ENCODE results near the gene KNDC1. TPM values are rescaled to one million over a fixed set of nuclear protein-coding genes. Genes with fewer than 3 reads are reported as not detected.

The KNDC1 gene
- total and polyA plus RNA-seq, 2 donors (not counting 3 experiments of a cell fraction or from before 2014, with no cell fraction given) = not detected

- H3K27me3 ChIP-seq (ENCODE audit: control insufficient read depth in 2 of 2, insufficient read depth in 2 of 2, low read length in 2 of 2) = peaks cover 28 to 43% of the 10 kb centered on the region in 2 experiments
- H3K4me2 ChIP-seq (ENCODE audit: insufficient read depth, low read length) = no peak within 1 kb of the TSS
- DNase-seq (ENCODE audit: low read depth, low spot score) (no peak), FAIRE-seq (no peak)
- intact Hi-C loops (cut with micrococcal nuclease) (no loop called here), dilution Hi-C loops (cut with MboI; ENCODE audit: extremely low pct_ligation_motif_present, low sequenced_read_pairs) (no loop called here)
- no peaks in the 10 kb centered on the region for H3K36me3 ChIP-seq (ENCODE audit: control insufficient read depth in 2 of 2, extremely low read depth in 1 of 2, insufficient read depth in 2 of 2, low read length in 2 of 2)
- no peaks in the 10 kb centered on the region for H4K20me1 ChIP-seq (replicated peaks; ENCODE audit: control insufficient read depth, extremely low read depth, insufficient read depth, low read length)
- no peak within 1 kb of the TSS for H3K27ac ChIP-seq (ENCODE audit: insufficient read depth, low read depth, low read length)
- ChIA-PET POLR2A (no interaction called here), CTCF (no interaction called here)
- no peak within 1 kb of the TSS for H3K4me3 ChIP-seq (replicated peaks in 1 of 3; ENCODE audit: insufficient read depth in 1 of 3, low read depth in 1 of 3, low read length in 3 of 3)
- H3K9ac ChIP-seq (replicated peaks; ENCODE audit: extremely low read depth, insufficient read depth, low read length) = no peak within 1 kb of the TSS
- TF ChIP-seq EZH2 (IDR thresholded peaks at IDR 0.05; ENCODE audit: borderline replicate concordance, low read depth, low read length, severe bottlenecking) (peak; percentile 65), MAX (IDR thresholded peaks at IDR 0.05; ENCODE audit: insufficient read depth, insufficient read length) (no peak)
- BruUV-seq (replicated peaks) = no TSS peak
- no peaks in the 10 kb centered on the region for H3K4me1 ChIP-seq (ENCODE audit: control insufficient read depth, extremely low read depth, insufficient read depth, low read length)
- H2AFZ ChIP-seq (ENCODE audit: low read depth, low read length) = no peak within 1 kb of the TSS
- no peaks in the 10 kb centered on the region for H3K79me2 ChIP-seq (ENCODE audit: control insufficient read depth, insufficient read depth, low read length)
- no peaks in the 10 kb centered on the region for H3K9me1 ChIP-seq (replicated peaks; ENCODE audit: control insufficient read depth, extremely low read depth, insufficient read depth, low read length)
- no peaks in the 10 kb centered on the region for H3K9me3 ChIP-seq (replicated peaks; ENCODE audit: control insufficient read depth, insufficient read depth, low read length)
These were observed 77.8 kb downstream of the KNDC1 start, which contains the start of gene VENTX for GRCh38 chr10:133237588-133238465. Gene VENTX, plus strand, starts transcription at chr10:133237855. Its CDS starts 60 bp downstream, at chr10:133237915.

GRCh38 chr10:133238466-133238804 is 78.4 kb downstream of the KNDC1 start:
- FAIRE-seq = no peak
- ChIA-PET POLR2A (no interaction called here), CTCF (no interaction called here)
- Histone ChIP-seq H3K4me2 (ENCODE audit: insufficient read depth, low read length) (no peak overlapping the region), H3K9me3 (replicated peaks; ENCODE audit: control insufficient read depth, insufficient read depth, low read length) (no peaks in the 10 kb centered on the region), H3K27ac (ENCODE audit: insufficient read depth, low read depth, low read length) (no peak overlapping the region), H2AFZ (ENCODE audit: low read depth, low read length) (no peak overlapping the region), H3K9me1 (replicated peaks; ENCODE audit: control insufficient read depth, extremely low read depth, insufficient read depth, low read length) (no peaks in the 10 kb centered on the region), H3K4me3 (replicated peaks in 1 of 3; ENCODE audit: insufficient read depth in 1 of 3, low read depth in 1 of 3, low read length in 3 of 3) (no peak overlapping the region), H3K79me2 (ENCODE audit: control insufficient read depth, insufficient read depth, low read length) (no peaks in the 10 kb centered on the region), H3K27me3 (ENCODE audit: control insufficient read depth in 2 of 2, insufficient read depth in 2 of 2, low read length in 2 of 2) (peaks cover 26 to 43% of the 10 kb centered on the region in 2 experiments), H3K36me3 (ENCODE audit: control insufficient read depth in 2 of 2, extremely low read depth in 1 of 2, insufficient read depth in 2 of 2, low read length in 2 of 2) (no peaks in the 10 kb centered on the region), H3K4me1 (ENCODE audit: control insufficient read depth, extremely low read depth, insufficient read depth, low read length) (no peaks in the 10 kb centered on the region), H3K9ac (replicated peaks; ENCODE audit: extremely low read depth, insufficient read depth, low read length) (no peak overlapping the region), H4K20me1 (replicated peaks; ENCODE audit: control insufficient read depth, extremely low read depth, insufficient read depth, low read length) (no peaks in the 10 kb centered on the region)
- no TSS peak for BruUV-seq (replicated peaks)
- dilution Hi-C loops (cut with MboI; ENCODE audit: extremely low pct_ligation_motif_present, low sequenced_read_pairs) (no loop called here), intact Hi-C loops (cut with micrococcal nuclease) (no loop called here)
- DNase-seq (ENCODE audit: low read depth, low spot score) = no peak
- TF ChIP-seq EZH2 (IDR thresholded peaks at IDR 0.05; ENCODE audit: borderline replicate concordance, low read depth, low read length, severe bottlenecking) (no peak), POLR2A (IDR thresholded peaks at IDR 0.05; ENCODE audit: low read depth, low read length) (no peak), CTCF (IDR thresholded peaks at IDR 0.05; ENCODE audit: extremely low read depth in 1 of 2, insufficient read depth in 1 of 2, low read depth in 1 of 2, low read length in 2 of 2) (no peak), MAX (IDR thresholded peaks at IDR 0.05; ENCODE audit: insufficient read depth, insufficient read length) (no peak), JUN (IDR thresholded peaks at IDR 0.05; ENCODE audit: borderline replicate concordance, insufficient read depth, insufficient read length, low read depth) (no peak), FOS (IDR thresholded peaks at IDR 0.05; ENCODE audit: borderline replicate concordance, insufficient read depth, low read length) (no peak), POLR2AphosphoS5 (IDR thresholded peaks at IDR 0.05; ENCODE audit: insufficient read depth, low read depth, low read length) (no peak), MYC (IDR thresholded peaks at IDR 0.05; ENCODE audit: low read depth, low read length) (no peak), GATA2 (IDR thresholded peaks at IDR 0.05; ENCODE audit: insufficient read depth, insufficient read length, low read depth, low read length) (no peak)
